SK-N-SH (cell line): ENCODE data around the gene SLC5A4. TPM values are rescaled to one million over a fixed set of nuclear protein-coding genes. Genes with fewer than 3 reads are reported as not detected.

Experiments
- CTCF ChIA-PET: fragments of 300-600, 350-600 bp; formaldehyde crosslinking; extraction: SDS; loops from one replicate; lab custom pipeline; 2021; lab: Yijun Ruan, JAX
- POLR2A ChIA-PET: fragments of 350-600 bp; sonication (Branson Sonifier 250); formaldehyde crosslinking; extraction: SDS; loops from one replicate; lab custom pipeline; 2020; ENCODE audit warnings: antibody characterized with exemption, inconsistent platforms; lab: Yijun Ruan, JAX
- DNase-seq: peaks from one replicate; pipeline ENCODE4 v3.0.0; 2012
- H2AFZ ChIP-seq: fragments of 200-600 bp; sonication (generic); 2 replicates; pipeline ENCODE4 v1.8.1; 2016; ENCODE audit warnings: antibody characterized with exemption, mild to moderate bottlenecking, low read depth
- H3F3A ChIP-seq: fragments of 200-600 bp; sonication (generic); replicated peaks from 2 replicates; pipeline ENCODE3; 2016; ENCODE audit warnings: antibody characterized with exemption, mild to moderate bottlenecking; ENCODE audit not compliant: insufficient read depth
- H3K27ac ChIP-seq, 2 experiments: fragments of 200-500 bp in 1 of 2; fragments of 200-600 bp in 1 of 2; sonication (Bioruptor generic) in 1 of 2; sonication (generic), shearing (Covaris generic) in 1 of 2; 2 replicates each; pipeline versions ENCODE4 v1.5.1 to v1.6.1; 2014 to 2016; ENCODE audit warnings: low read depth in 2 of 2, inconsistent platforms in 1 of 2, low read length in 1 of 2, mild to moderate bottlenecking in 1 of 2, mixed read lengths in 1 of 2
- H3K27me3 ChIP-seq: fragments of 200-600 bp; sonication (generic), shearing (Covaris generic); 2 replicates; pipeline ENCODE4 v1.6.1; 2016; ENCODE audit warnings: mixed run types; ENCODE audit not compliant: insufficient read depth
- H3K36me3 ChIP-seq, 2 experiments: fragments of 200-500 bp in 1 of 2; fragments of 200-600 bp in 1 of 2; sonication (Bioruptor generic) in 1 of 2; sonication (generic) in 1 of 2; replicated peaks in 1 of 2; 2 replicates each; pipeline versions ENCODE3 to v1.5.1; 2014 to 2016; ENCODE audit warnings: low read length in 1 of 2, mild to moderate bottlenecking in 1 of 2; ENCODE audit not compliant: insufficient read depth in 2 of 2, control insufficient read depth in 1 of 2
- H3K4me1 ChIP-seq, 2 experiments: fragments of 200-500 bp in 1 of 2; fragments of 200-600 bp in 1 of 2; sonication (Bioruptor generic) in 1 of 2; sonication (generic), shearing (Covaris generic) in 1 of 2; 2 replicates each; pipeline versions ENCODE4 v1.5.1 to v1.6.1; 2014 to 2016; ENCODE audit warnings: low read depth in 1 of 2, low read length in 1 of 2, mixed run types in 1 of 2; ENCODE audit not compliant: insufficient read depth in 2 of 2, control insufficient read depth in 1 of 2
- H3K4me2 ChIP-seq: fragments of 200-600 bp; sonication (generic), shearing (Covaris generic); 2 replicates; pipeline ENCODE4 v1.6.1; 2017; ENCODE audit warnings: mixed run types
- H3K4me3 ChIP-seq, 2 experiments: fragments of 200-500 bp in 1 of 2; fragments of 200-600 bp in 1 of 2; sonication (Bioruptor generic) in 1 of 2; sonication (generic), shearing (Covaris generic) in 1 of 2; 2 replicates each; pipeline versions ENCODE4 v1.5.1 to v1.8.1; 2014 to 2016; ENCODE audit warnings: low read depth in 2 of 2, inconsistent platforms in 1 of 2, low read length in 1 of 2, mild to moderate bottlenecking in 1 of 2, mixed read lengths in 1 of 2, moderate library complexity in 1 of 2
- H3K79me2 ChIP-seq: fragments of 200-600 bp; sonication (generic); 2 replicates; pipeline ENCODE4 v1.8.1; 2017; ENCODE audit warnings: mild to moderate bottlenecking; ENCODE audit not compliant: insufficient read depth
- H3K9ac ChIP-seq: fragments of 200-600 bp; sonication (generic); 2 replicates; pipeline ENCODE4 v1.6.1; 2017; ENCODE audit warnings: mixed run types
- H3K9me2 ChIP-seq: fragments of 200-600 bp; sonication (generic); 2 replicates; pipeline ENCODE4 v1.6.1; 2017; ENCODE audit warnings: mixed run types
- H3K9me3 ChIP-seq: fragments of 200-600 bp; sonication (generic); 2 replicates; pipeline ENCODE4 v1.6.1; 2017; ENCODE audit warnings: mixed run types, mild to moderate bottlenecking, moderate library complexity
- H4K20me1 ChIP-seq: fragments of 200-600 bp; sonication (generic); 2 replicates; pipeline ENCODE4 v1.6.1; 2017; ENCODE audit warnings: mild to moderate bottlenecking, mixed run types; ENCODE audit not compliant: insufficient read depth
- EP300 ChIP-seq, 2 experiments: IDR thresholded peaks; 2 replicates each; pipeline versions ENCODE4 v1.4.0 to v1.6.1; 2012; ENCODE audit warnings: borderline replicate concordance in 1 of 2, low read depth in 1 of 2, low read length in 1 of 2
- FOSL2 ChIP-seq: IDR thresholded peaks from 2 replicates; pipeline ENCODE4 v1.4.0; 2012; ENCODE audit warnings: low read depth, mild to moderate bottlenecking, moderate library complexity, borderline replicate concordance
- FOXJ3 ChIP-seq: sonication (generic); formaldehyde crosslinking; IDR thresholded peaks from 2 replicates; pipeline ENCODE4 v1.5.1; 2020; ENCODE audit warnings: mild to moderate bottlenecking, missing genetic modification reagents
- FOXM1 ChIP-seq: IDR thresholded peaks from 2 replicates; pipeline ENCODE4 v1.4.0; 2012; ENCODE audit warnings: low read depth, mild to moderate bottlenecking
- GABPA ChIP-seq: IDR thresholded peaks from 2 replicates; pipeline ENCODE4 v1.4.0; 2012; ENCODE audit warnings: low read depth, mild to moderate bottlenecking
- IRF3 ChIP-seq: fragments of 150-350 bp; IDR thresholded peaks from 2 replicates; pipeline ENCODE4 v1.6.1; 2016; ENCODE audit warnings: mild to moderate bottlenecking, low read depth, low read length
- JUND ChIP-seq: IDR thresholded peaks from 2 replicates; pipeline ENCODE4 v1.4.0; 2012
- MEF2A ChIP-seq: IDR thresholded peaks from 2 replicates; pipeline ENCODE4 v1.4.0; 2012; ENCODE audit warnings: low read depth, borderline replicate concordance
- RAD21 ChIP-seq: IDR thresholded peaks from 2 replicates; pipeline ENCODE4 v1.6.1; 2012; ENCODE audit warnings: mild to moderate bottlenecking, low read length
- RCOR1 ChIP-seq: fragments of 150-350 bp; IDR thresholded peaks from 2 replicates; pipeline ENCODE4 v1.6.1; 2017; ENCODE audit warnings: antibody characterized with exemption, low read length
- REST ChIP-seq: IDR thresholded peaks from 2 replicates; pipeline ENCODE4 v1.6.1; 2012; ENCODE audit warnings: mild to moderate bottlenecking, low read depth, low read length, moderate library complexity
- RFX5 ChIP-seq: IDR thresholded peaks from 2 replicates; pipeline ENCODE4 v1.6.1; 2012; ENCODE audit warnings: mild to moderate bottlenecking, improper control_type of control experiment, low read length
- RXRA ChIP-seq: IDR thresholded peaks from 2 replicates; pipeline ENCODE4 v1.4.0; 2012; ENCODE audit warnings: low read depth, mild to moderate bottlenecking, borderline replicate concordance
- SMC3 ChIP-seq: IDR thresholded peaks from 2 replicates; pipeline ENCODE4 v1.6.1; 2012; ENCODE audit warnings: low read depth, low read length, improper control_type of control experiment
- TAF1 ChIP-seq: IDR thresholded peaks from 2 replicates; pipeline ENCODE4 v1.6.1; 2012; ENCODE audit warnings: low read depth, mild to moderate bottlenecking, low read length, moderate library complexity, borderline replicate concordance
- TCF12 ChIP-seq: IDR thresholded peaks from 2 replicates; pipeline ENCODE4 v1.4.0; 2012
- TEAD4 ChIP-seq: IDR thresholded peaks from 2 replicates; pipeline ENCODE4 v1.4.0; 2012; ENCODE audit warnings: mild to moderate bottlenecking, borderline replicate concordance; ENCODE audit not compliant: insufficient read depth
- YY1 ChIP-seq: IDR thresholded peaks from 2 replicates; pipeline ENCODE4 v1.4.0; 2012; ENCODE audit warnings: low read depth, mild to moderate bottlenecking
- WGBS: methylation state at CpG from one replicate; pipeline ENCODE4 v1.1.6; 2017; ENCODE audit warnings: low lambda C conversion rate; 5-methylcytosine and 5-hydroxymethylcytosine counted together
- polyA plus RNA-seq, 3 experiments: library from polyadenylated mRNA; depleted of rRNA; stranded (reverse); fragments of >200 nt; gene quantifications; 2 replicates each; pipeline ENCODE4 v1.2.3, GENCODE V29; 2012
- TF ChIP-seq, protein P1 (sequence below): fragments of 200-600 bp; sonication (generic); IDR thresholded peaks from 2 replicates; pipeline ENCODE4 v1.6.1; 2017; ENCODE audit warnings: antibody characterized with exemption, mild to moderate bottlenecking, moderate library complexity
- TF ChIP-seq, protein P2 (sequence below): IDR thresholded peaks from 2 replicates; pipeline ENCODE4 v1.4.0; 2012; ENCODE audit warnings: low read depth

Gene SLC5A4
- polyA plus RNA-seq, 1 of the 3 experiments (the other 2 are of a cell fraction): 0.15 TPM

DNA sequence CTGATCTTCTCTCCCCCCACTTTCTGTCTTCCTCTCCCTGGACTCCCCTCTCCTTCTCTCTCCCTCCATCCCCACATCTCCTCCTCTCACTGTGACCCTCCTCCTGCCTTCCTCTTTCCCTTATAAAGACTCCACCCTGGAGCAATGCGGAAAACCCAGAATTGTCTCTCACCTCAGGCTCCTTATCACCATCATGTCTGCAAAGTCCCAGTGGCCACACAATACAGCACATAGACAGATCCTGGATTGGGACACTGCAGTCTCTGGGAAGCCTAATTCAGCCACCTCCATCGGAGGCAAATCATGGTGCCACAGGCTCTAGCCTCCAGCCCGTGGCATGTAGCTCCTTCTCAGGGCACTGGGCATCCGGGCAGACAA is 53.0 kb downstream of the SLC5A4 start:
- peak overlapping the region; percentile 99; the same call in 1 of the 2 replicates for H3K4me2 ChIP-seq
- no peaks in the 10 kb centered on the region for H3K9me2 ChIP-seq
- TF ChIP-seq GABPA (no peak), FOSL2 (no peak), SMC3 (no peak), JUND (no peak), FOXJ3 (no peak), EP300 (IDR thresholded peaks at IDR 0.05; ENCODE audit: borderline replicate concordance in 1 of 2, low read depth in 1 of 2, low read length in 1 of 2) (no peak), YY1 (no peak), TAF1 (no peak), FOXM1 (no peak), IRF3 (no peak), RXRA (no peak), MEF2A (no peak), RCOR1 (no peak), REST (no peak), RFX5 (no peak), RAD21 (no peak), TEAD4 (no peak), TCF12 (no peak)
- TF ChIP-seq, protein P1, sequence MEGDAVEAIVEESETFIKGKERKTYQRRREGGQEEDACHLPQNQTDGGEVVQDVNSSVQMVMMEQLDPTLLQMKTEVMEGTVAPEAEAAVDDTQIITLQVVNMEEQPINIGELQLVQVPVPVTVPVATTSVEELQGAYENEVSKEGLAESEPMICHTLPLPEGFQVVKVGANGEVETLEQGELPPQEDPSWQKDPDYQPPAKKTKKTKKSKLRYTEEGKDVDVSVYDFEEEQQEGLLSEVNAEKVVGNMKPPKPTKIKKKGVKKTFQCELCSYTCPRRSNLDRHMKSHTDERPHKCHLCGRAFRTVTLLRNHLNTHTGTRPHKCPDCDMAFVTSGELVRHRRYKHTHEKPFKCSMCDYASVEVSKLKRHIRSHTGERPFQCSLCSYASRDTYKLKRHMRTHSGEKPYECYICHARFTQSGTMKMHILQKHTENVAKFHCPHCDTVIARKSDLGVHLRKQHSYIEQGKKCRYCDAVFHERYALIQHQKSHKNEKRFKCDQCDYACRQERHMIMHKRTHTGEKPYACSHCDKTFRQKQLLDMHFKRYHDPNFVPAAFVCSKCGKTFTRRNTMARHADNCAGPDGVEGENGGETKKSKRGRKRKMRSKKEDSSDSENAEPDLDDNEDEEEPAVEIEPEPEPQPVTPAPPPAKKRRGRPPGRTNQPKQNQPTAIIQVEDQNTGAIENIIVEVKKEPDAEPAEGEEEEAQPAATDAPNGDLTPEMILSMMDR: no peak
- TF ChIP-seq, protein P2, sequence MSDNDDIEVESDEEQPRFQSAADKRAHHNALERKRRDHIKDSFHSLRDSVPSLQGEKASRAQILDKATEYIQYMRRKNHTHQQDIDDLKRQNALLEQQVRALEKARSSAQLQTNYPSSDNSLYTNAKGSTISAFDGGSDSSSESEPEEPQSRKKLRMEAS: no peak
- H3K27ac ChIP-seq: no peak overlapping the region
- no peaks in the 10 kb centered on the region for H3K9me3 ChIP-seq
- no peak for DNase-seq
- 81% methylated on average over 1 of the region's 4 CpGs for WGBS
- no peaks in the 10 kb centered on the region for H3K79me2 ChIP-seq
- H3K27me3 ChIP-seq: peaks cover 18% of the 10 kb centered on the region; the same call in 1 of the 2 replicates
- ChIA-PET CTCF (interaction anchor here (0.6 to 3.9 kb wide), 32 partner anchors 9 to 848 kb away, joined by 3 to 30 read pairs (median 4); partner anchors contain the start of genes FBXO7 and RTCB), POLR2A (interaction anchor here (1.2 kb wide), 1 partner anchor 273 kb away, joined by 4 read pairs; the partner anchor contains the start of gene FBXO7)
- H3K36me3 ChIP-seq: no peaks in the 10 kb centered on the region
- peaks cover 4% of the 10 kb centered on the region for H3F3A ChIP-seq
- H2AFZ ChIP-seq: no peak overlapping the region
- H3K4me3 ChIP-seq: peak overlapping the region in 1 of 2 experiments; percentile 56; a peak in 1 of 4 replicates
- no peak overlapping the region for H3K9ac ChIP-seq
- no peaks in the 10 kb centered on the region for H4K20me1 ChIP-seq
- H3K4me1 ChIP-seq: peaks cover 0 to 38% of the 10 kb centered on the region in 2 experiments; a peak in 1 of 4 replicates
